GM18873 (cell line): ENCODE measurements around the gene ERBIN.
A peak's percentile ranks its signal among the peaks of the same experiment; 100 is the strongest.

ENCODE experiments used
- ATAC-seq: cut with Tn5 transposase; IDR thresholded peaks from one replicate; pipeline ENCODE4 v1.9.1; 2021; ENCODE audit warnings: mild to moderate bottlenecking, moderate library complexity, moderate number of reproducible peaks; ENCODE audit not compliant: unreplicated experiment, low FRiP score

ERBIN gene

GRCh38 chr5:65916066-65916465, 10.3 kb upstream of the ERBIN start:
- no peak for ATAC-seq

DNA sequence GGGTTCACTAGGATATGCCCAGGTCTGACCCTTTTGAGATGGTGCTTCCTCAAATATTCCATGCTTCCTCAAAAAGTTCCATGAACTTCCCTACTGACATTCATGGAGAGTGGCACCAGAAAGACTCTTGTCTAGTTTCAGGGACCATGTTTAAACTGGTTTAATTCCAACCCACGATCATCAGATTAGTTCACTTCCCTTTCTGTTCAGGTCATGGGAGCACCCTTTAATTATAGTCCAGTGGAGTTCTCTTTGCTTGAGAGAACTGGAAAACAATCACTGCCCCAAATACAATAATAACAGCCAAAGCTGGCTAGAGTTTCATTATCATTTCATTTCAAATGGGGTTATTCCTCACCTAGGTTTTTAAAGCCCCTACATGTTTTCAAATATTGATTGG, 9.7 kb upstream of the ERBIN start:
- no peak for ATAC-seq

DNA sequence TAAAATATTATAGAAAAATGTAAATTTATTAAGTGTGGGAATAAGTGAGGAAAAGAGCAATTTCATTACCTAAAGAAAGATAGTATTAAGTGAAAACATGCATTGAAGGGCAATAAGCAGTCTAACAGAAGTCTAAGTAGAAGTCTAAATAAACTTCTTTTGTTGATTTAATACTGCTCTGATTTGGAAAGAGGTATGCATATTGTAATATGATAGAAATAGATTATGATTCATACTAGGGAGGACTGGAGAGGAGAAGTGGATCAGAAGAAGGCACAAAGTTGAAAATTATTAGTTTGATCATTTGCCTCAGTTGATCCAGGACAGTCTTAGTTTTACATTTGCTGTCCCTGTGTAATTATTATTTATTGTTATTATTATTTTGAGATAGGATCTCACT, 6.6 kb upstream of the ERBIN start:
- no peak for ATAC-seq

GRCh38 chr5:65923339-65923738, 3.0 kb upstream of the ERBIN start:
- ATAC-seq = no peak

- ATAC-seq = no peak
Observed at GRCh38 chr5:65924366-65925043, 1.9 kb upstream of the ERBIN start.

- ATAC-seq = peak; percentile 63
Observed at GRCh38 chr5:65925044-65925600, 1.3 kb upstream of the ERBIN start.

GRCh38 chr5:65925601-65926275, 637 bp upstream of the ERBIN start:
- ATAC-seq = peak; percentile 32

- no peak for ATAC-seq
Observed at GRCh38 chr5:65926893-65927292, 518 bp downstream of the ERBIN start.

DNA sequence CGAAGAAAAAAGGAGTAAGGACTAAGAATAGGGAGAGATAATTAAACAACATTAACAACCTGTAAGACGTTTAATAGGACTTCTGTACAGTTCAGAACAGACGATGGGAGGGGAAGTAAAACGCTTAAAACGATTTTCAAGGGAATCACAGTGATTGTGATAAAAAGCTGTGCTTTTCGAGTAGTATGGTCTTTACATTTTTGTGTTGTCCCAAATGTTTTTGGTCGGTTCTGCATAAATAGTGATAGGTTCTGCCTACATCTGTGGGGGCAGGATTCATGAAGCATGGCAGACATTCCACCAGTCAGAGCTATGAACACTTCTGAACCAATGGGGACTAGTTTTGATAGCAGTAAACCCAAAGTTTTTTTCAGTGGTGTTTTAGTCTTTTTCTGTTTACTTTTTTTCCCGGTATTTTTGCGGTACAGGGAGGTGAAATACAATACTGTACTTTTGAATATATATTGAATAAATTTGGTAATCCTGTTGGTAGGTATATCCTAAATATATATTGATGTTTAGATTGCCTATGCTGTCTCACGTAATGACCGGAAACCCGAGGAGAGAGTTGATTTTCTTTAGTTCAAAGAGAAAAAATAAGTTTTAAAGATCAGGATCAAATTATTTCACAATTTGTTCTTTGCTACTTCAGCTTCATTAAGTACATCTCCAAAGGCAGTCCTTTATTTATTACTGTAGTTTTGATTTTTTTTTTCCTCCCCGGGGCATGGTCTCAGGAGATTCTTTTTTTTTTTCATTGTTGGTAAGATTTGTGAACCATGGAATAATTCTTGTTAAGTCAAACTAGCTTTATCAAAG, 1.3 kb downstream of the ERBIN start:
- peak; percentile 30 for ATAC-seq

DNA sequence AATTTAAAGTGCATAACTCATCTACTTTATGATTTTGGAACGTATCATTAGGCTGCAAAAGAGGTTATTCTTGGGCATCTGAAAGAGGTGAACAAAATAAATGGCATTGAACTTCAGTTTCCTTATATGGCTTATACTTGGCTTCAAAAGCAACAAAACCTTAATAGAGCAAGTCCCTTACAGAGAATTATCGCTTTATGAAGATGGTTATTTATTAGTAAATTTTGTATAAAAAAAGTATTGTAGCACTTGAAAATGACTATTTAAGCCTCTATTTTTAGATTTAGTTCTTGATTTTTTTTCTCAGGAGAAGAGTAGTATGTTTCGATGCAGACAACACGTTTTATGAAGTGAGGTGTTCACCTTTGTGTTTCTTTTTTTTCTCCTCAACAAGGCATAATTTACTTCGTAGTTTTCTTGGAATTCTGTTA, 2.0 kb downstream of the ERBIN start:
- no peak for ATAC-seq

GRCh38 chr5:65928860-65929259, 2.5 kb downstream of the ERBIN start:
- no peak for ATAC-seq

DNA sequence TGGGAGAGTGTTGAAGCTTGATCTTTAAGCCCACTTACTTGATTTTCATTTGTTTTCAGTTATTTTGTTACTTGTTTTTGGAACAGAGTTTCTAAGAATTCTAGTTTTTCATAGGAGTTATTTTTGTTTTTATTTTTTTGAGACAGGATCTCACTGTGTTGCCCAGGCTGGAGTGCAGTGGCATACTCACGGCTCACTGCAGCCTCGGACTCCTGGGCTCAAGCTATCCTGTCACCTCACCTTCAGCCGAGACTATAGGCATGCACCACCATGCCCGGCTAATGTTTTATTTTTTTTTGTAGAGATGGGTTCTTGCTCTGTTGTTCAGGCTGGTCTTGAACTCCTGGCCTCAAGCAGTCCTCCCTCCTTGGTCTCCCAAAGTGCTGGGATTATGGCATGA, 6.3 kb downstream of the ERBIN start:
- ATAC-seq = no peak

GRCh38 chr5:65933295-65933694, 6.9 kb downstream of the ERBIN start:
- no peak for ATAC-seq

DNA sequence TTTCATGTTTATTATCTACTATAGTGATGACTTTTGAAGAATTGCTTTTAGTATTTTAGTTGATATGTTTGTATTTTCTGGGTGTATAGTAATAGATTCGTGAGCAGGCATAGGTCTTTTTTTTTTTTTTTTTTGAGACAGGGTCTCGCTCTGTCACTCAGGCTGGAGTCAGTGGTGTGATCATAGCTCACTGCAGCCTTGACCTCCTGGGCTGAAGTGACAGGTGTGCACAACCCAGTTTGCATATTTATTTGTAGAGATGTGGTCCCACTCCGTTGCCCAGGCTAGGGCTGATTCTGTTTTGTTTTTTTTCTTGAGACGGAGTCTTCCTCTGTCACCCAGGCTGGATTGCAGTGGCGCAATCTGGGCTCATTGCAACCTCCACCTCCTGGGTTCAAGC, 11.9 kb downstream of the ERBIN start:
- ATAC-seq = peak; percentile 79

DNA sequence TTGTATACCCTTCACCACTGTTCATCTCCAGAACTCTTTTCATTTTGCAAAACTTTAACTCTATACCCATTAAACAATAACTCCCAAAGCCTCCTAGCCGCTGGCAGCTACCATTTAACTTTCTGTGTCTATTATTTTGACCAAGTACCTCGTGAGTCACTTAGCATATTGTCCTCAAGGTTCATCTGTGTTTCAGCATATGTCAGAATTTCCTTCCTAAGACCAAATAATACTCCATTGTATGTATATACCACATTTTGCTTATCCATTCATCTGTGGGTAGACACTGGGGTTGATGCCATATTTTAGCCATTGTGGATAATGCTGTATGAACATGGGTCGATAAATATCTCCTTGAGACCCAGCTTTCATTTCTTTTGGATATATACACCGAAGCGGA, 17.4 kb downstream of the ERBIN start:
- ATAC-seq = no peak

GRCh38 chr5:65946198-65946745, 19.9 kb downstream of the ERBIN start:
- ATAC-seq = no peak

GRCh38 chr5:65948115-65948747, 21.9 kb downstream of the ERBIN start:
- ATAC-seq = no peak

DNA sequence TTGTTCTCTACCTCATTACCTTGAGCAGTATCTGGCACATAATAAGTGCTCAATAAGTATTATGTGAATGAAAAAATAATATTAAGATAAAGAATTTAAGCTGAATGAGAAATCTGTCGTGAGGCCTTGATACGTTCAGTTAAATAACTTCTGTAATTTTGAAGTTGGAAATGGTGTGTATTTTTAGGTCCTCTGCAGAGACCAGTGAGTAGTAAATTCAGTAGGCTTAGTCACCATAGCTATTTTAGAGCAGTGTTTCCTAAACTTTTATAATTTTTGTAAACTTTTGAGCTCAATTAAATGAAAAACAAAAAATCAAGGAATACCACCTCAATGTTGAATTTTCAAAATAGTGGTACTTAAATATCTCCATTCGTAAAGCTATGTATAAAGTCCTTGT, 25.0 kb downstream of the ERBIN start:
- ATAC-seq = no peak

DNA sequence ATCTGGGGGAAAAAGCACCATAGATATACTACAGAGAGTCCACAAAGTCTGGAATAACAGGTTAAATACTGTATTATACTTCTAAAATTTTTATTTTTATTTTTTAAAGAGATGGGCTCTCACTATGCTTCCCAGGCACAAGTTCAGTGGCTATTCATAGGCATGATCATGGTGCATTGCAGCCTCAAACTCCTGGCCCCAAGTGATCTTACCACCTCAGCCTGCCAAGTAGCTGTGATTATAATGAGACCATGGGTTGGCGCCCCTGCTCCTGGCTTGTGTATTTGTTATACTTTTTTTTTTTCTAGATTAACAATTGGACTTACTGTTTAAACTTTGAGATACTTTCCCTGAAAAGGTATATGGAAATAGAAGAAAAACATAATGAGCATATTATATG, 25.9 kb downstream of the ERBIN start:
- no peak for ATAC-seq

DNA sequence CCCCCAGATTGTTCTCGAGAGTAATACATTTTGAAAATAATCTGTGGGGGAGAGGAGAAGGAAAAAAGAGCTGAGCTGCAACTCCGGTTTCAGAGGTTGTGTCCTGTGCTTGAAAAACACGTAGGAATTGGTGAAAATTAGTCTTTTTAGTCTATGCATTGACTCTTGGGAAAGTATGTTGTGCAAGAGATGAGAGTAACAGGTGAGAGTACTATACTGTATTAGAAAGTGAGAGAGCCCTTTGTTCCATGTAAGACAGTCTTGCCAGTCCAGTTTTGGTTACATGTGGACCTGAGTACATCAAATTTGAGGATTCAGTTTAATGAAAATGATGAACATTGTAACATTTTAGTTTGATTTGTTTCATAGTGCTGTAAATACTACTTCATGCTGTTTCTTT, 27.8 kb downstream of the ERBIN start:
- ATAC-seq = no peak
